HUES64 (cell line): ENCODE results near the gene LIN37.
A peak's percentile ranks its signal among the peaks of the same experiment; 100 is the strongest.

Source experiments
- H3K27ac ChIP-seq: 2 replicates; pipeline ENCODE4 v1.7.0; 2013; ENCODE audit warnings: low read depth, low read length, inconsistent platforms
- H3K27me3 ChIP-seq: 2 replicates; pipeline ENCODE4 v1.6.1; 2013; ENCODE audit warnings: mild to moderate bottlenecking, low read length; ENCODE audit not compliant: insufficient read depth
- H3K36me3 ChIP-seq: 2 replicates; pipeline ENCODE4 v1.6.1; 2013; ENCODE audit warnings: mild to moderate bottlenecking, low read length; ENCODE audit not compliant: insufficient read depth
- H3K4me1 ChIP-seq: 2 replicates; pipeline ENCODE4 v1.6.1; 2013; ENCODE audit warnings: mild to moderate bottlenecking, low read length, moderate library complexity; ENCODE audit not compliant: insufficient read depth
- H3K4me3 ChIP-seq: 2 replicates; pipeline ENCODE4 v1.5.1; 2013; ENCODE audit warnings: mild to moderate bottlenecking, low read length, moderate library complexity
- H3K9ac ChIP-seq: 2 replicates; pipeline ENCODE4 v1.6.1; 2013; ENCODE audit warnings: mild to moderate bottlenecking, low read depth, low read length
- H3K9me3 ChIP-seq: 2 replicates; pipeline ENCODE4 v1.6.1; 2013; ENCODE audit warnings: low read depth, low read length; ENCODE audit not compliant: insufficient read depth
- WGBS: fragments of 150-250, 120-280 bp; methylation state at CpG from one replicate; pipeline ENCODE4 v1.1.7; 2013; ENCODE audit warnings: missing lambda C conversion rate; 5-methylcytosine and 5-hydroxymethylcytosine counted together

Gene LIN37

DNA sequence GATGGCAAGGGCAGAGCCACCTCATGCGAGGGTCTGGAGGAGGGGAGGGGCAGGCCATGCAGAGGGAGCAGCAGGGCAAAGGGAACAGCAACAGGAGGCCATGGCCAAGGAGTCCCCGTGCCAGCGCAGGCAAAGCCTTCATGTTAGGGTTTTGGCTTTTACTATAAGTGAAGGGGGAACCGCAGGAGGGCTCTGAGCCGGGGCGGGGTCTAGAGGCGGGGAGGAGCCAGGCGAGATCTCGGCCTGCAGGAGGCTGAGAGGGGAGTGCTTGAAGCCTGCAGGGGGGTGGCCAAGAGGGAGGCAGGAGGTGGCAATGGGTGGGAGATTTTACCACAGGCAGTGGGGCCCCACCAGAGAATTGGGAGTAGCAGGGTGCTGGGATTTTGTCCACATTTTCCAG, 33.3 kb downstream of the LIN37 start:
- H3K4me1 ChIP-seq: peaks cover 12% of the 10 kb centered on the region
- no peak overlapping the region for H3K9ac ChIP-seq
- H3K27me3 ChIP-seq: peaks cover 11% of the 10 kb centered on the region
- no peaks in the 10 kb centered on the region for H3K9me3 ChIP-seq
- H3K27ac ChIP-seq: no peak overlapping the region
- 27% methylated on average over 9 of the region's 9 CpGs for WGBS
- H3K36me3 ChIP-seq: no peaks in the 10 kb centered on the region
- no peak overlapping the region for H3K4me3 ChIP-seq

DNA sequence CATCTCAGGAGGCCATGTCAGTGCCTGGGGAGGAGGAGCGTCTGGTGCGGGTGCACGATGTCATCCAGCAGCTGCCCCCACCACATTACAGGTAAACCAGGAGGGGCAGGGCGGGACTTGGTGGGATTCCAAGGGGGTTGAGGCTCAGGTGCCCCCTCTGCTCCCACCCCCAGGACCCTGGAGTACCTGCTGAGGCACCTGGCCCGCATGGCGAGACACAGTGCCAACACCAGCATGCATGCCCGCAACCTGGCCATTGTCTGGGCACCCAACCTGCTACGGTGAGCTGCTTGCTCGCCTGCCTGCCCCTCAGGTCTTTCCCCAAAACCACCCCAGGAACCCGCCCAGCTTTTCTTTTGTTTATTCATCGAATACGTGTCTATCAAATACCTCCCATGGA, 34.2 kb downstream of the LIN37 start:
- H3K9ac ChIP-seq: no peak overlapping the region
- H3K27me3 ChIP-seq: peaks cover 5% of the 10 kb centered on the region; the same call in 1 of the 2 replicates
- no peaks in the 10 kb centered on the region for H3K36me3 ChIP-seq
- WGBS: 94% methylated on average over 12 of the region's 12 CpGs
- peaks cover 4% of the 10 kb centered on the region; the same call in 1 of the 2 replicates for H3K4me1 ChIP-seq
- H3K4me3 ChIP-seq: no peak overlapping the region
- no peak overlapping the region for H3K27ac ChIP-seq
- no peaks in the 10 kb centered on the region for H3K9me3 ChIP-seq

DNA sequence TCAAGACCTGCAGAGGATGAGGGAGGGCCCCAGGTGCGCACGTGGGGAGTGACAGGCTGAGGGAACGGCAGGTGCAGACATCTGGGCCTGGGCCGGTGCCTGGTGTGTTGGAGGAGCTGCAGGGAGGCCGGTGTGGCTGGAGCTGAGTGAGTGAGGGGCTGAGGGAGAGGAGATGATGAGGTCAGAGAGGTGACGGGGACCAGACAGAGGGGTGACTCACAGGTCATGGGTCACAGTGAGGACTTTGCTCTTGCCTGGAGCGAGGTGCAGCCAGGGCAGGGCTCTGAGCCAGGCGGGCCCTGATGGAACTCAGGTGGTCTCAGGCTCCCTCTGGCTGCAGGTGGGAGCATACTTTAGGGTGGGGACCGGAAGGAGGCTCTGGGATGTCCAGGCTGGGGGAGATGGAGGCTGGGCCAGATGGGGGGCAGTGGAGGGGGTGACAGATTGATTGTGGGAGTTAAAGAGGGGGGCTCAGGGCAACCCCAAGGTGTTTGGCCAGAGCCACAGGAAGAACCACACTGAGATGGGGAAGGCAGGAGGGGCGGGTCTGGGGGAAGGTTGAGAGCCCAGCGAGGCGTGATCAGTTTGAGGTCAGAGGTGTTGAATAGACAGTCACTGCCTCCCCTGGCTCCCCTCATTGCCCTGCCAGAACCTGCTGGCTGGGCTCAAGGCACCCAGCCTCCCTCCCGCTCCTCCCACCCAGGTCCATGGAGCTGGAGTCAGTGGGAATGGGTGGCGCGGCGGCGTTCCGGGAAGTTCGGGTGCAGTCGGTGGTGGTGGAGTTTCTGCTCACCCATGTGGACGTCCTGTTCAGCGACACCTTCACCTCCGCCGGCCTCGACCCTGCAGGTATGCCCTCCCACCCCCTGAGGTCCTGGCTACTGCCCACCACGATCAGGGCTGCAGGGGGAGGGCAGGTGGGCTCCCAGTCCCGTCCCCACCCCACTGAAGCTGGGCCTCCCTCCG, 35.4 kb downstream of the LIN37 start:
- 45% methylated on average over 28 of the region's 28 CpGs for WGBS
- Histone ChIP-seq H3K4me1 (no peaks in the 10 kb centered on the region), H3K9ac (no peak overlapping the region)

DNA sequence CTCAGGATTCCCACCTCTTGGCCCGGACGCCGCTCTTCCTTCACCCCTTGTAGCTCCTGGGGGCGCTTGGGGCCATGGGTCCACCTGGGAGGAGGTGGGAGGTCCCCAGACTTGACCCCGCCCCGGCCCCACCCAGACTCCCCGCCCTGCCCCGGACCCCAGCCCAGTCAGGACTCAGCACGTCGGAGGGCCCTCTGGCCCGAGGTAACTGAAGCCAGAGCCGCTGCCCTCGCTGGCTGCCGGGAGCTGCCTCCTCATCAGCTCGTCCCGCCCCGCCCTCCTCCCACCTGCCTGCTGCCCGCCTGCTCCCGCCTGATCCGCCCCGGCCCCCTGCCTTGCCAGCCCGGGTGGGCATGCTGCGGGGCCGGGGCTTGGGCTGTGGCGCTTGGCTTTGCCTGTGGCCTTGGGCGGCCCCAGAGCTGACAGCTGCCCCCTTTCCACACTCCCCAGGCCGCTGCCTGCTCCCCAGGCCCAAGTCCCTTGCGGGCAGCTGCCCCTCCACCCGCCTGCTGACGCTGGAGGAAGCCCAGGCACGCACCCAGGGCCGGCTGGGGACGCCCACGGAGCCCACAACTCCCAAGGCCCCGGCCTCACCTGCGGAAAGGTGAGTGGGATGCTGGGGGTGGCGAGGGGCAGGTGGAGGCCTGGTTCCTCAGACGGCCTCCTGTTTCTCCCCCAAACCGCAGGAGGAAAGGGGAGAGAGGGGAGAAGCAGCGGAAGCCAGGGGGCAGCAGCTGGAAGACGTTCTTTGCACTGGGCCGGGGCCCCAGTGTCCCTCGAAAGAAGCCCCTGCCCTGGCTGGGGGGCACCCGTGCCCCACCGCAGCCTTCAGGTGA, 36.3 kb downstream of the LIN37 start:
- Histone ChIP-seq H3K4me1 (no peaks in the 10 kb centered on the region), H3K9ac (peak overlapping the region; percentile 40; the same call in 1 of the 2 replicates), H3K4me3 (peak overlapping the region; percentile 53), H3K27ac (no peak overlapping the region), H3K9me3 (no peaks in the 10 kb centered on the region), H3K27me3 (no peaks in the 10 kb centered on the region), H3K36me3 (no peaks in the 10 kb centered on the region)
- WGBS: 12% methylated on average over 41 of the region's 45 CpGs

More for the DNA sequence above, 35.4 kb downstream of the LIN37 start:
- Histone ChIP-seq H3K9me3 (no peaks in the 10 kb centered on the region), H3K27ac (no peak overlapping the region), H3K4me3 (peak overlapping the region; percentile 53), H3K27me3 (no peaks in the 10 kb centered on the region), H3K36me3 (no peaks in the 10 kb centered on the region)

DNA sequence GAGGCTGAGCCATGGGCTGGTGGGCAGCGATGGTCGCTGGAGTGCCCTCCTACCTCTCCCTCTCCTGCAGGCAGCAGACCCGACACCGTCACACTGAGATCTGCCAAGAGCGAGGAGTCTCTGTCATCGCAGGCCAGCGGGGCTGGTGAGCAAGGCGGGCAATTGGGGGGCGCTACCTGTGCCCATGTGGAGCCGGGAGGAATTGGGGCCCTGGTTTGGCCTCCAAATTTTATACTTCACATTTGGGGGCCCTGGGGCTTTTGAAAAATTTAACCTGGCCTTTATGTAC, 36.9 kb downstream of the LIN37 start:
- no peaks in the 10 kb centered on the region for H3K4me1 ChIP-seq
- peak overlapping the region; percentile 40; the same call in 1 of the 2 replicates for H3K9ac ChIP-seq
- no peaks in the 10 kb centered on the region for H3K27me3 ChIP-seq
- 76% methylated on average over 10 of the region's 10 CpGs for whole genome bisulfite sequencing
- H3K27ac ChIP-seq: no peak overlapping the region
- H3K4me3 ChIP-seq: peak overlapping the region; percentile 48
- no peaks in the 10 kb centered on the region for H3K9me3 ChIP-seq
- H3K36me3 ChIP-seq: no peaks in the 10 kb centered on the region

DNA sequence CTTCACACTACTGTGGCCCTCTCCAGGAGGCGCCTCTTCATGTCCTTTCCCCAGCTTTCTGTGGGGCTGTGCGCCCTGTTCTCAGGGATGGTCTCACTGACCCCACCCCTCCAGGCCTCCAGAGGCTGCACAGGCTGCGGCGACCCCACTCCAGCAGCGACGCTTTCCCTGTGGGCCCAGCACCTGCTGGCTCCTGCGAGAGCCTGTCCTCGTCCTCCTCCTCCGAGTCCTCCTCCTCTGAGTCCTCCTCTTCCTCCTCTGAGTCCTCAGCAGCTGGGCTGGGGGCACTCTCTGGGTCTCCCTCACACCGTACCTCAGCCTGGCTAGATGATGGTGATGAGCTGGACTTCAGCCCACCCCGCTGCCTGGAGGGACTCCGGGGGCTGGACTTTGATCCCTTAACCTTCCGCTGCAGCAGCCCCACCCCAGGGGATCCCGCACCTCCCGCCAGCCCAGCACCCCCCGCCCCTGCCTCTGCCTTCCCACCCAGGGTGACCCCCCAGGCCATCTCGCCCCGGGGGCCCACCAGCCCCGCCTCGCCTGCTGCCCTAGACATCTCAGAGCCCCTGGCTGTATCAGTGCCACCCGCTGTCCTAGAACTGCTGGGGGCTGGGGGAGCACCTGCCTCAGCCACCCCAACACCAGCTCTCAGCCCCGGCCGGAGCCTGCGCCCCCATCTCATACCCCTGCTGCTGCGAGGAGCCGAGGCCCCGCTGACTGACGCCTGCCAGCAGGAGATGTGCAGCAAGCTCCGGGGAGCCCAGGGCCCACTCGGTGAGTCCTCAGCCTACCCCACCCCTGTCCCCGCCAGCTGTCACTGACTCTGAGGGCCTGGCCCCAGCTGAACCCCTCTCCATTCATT, 38.2 kb downstream of the LIN37 start:
- 92% methylated on average over 31 of the region's 31 CpGs for WGBS
- Histone ChIP-seq H3K4me3 (no peak overlapping the region), H3K9me3 (no peaks in the 10 kb centered on the region), H3K27ac (no peak overlapping the region), H3K27me3 (no peaks in the 10 kb centered on the region), H3K9ac (no peak overlapping the region), H3K4me1 (no peaks in the 10 kb centered on the region), H3K36me3 (no peaks in the 10 kb centered on the region)

DNA sequence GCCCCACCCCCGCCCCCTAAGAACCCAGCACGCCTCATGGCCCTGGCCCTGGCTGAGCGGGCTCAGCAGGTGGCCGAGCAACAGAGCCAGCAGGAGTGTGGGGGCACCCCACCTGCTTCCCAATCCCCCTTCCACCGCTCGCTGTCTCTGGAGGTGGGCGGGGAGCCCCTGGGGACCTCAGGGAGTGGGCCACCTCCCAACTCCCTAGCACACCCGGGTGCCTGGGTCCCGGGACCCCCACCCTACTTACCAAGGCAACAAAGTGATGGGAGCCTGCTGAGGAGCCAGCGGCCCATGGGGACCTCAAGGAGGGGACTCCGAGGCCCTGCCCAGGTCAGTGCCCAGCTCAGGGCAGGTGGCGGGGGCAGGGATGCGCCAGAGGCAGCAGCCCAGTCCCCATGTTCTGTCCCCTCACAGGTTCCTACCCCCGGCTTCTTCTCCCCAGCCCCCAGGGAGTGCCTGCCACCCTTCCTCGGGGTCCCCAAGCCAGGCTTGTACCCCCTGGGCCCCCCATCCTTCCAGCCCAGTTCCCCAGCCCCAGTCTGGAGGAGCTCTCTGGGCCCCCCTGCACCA, 38.9 kb downstream of the LIN37 start:
- H3K4me1 ChIP-seq: no peaks in the 10 kb centered on the region
- H3K27me3 ChIP-seq: no peaks in the 10 kb centered on the region
- H3K36me3 ChIP-seq: no peaks in the 10 kb centered on the region
- no peak overlapping the region for H3K9ac ChIP-seq
- no peak overlapping the region for H3K27ac ChIP-seq
- 95% methylated on average over 15 of the region's 15 CpGs for WGBS
- H3K4me3 ChIP-seq: no peak overlapping the region
- no peaks in the 10 kb centered on the region for H3K9me3 ChIP-seq

DNA sequence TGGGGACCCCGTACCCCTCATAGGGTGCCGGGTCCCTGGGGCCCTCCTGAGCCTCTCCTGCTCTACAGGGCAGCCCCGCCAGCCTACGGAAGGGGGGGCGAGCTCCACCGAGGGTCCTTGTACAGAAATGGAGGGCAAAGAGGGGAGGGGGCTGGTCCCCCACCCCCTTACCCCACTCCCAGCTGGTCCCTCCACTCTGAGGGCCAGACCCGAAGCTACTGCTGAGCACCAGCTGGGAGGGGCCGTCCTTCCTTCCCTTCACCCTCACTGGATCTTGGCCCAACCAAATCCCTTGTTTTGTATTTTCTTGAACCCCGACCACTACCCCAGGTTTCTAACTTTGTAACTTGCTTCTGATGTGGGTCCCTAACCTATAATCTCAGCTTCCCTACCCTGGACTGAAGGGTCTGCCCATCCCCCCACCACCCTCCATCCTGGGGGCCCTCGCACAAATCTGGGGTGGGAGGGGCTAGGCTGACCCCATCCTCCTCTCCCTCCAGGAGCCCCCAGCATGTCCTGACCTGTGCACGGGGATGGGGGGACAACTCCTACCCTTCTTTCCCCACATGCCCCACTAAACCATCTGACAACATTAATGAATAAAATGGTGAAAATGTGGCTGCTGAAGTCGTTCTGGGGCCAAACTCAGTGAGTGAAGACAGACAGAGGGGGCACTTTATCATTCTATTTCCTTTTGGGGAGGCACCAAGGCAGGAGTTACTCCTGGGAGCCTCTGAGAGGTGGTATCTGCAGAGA, 40.0 kb downstream of the LIN37 start:
- no peaks in the 10 kb centered on the region; the same call in 1 of the 2 replicates for H3K27me3 ChIP-seq
- H3K4me3 ChIP-seq: no peak overlapping the region
- no peaks in the 10 kb centered on the region for H3K36me3 ChIP-seq
- no peak overlapping the region for H3K27ac ChIP-seq
- no peaks in the 10 kb centered on the region for H3K9me3 ChIP-seq
- WGBS: 83% methylated on average over 10 of the region's 12 CpGs
- no peak overlapping the region for H3K9ac ChIP-seq
- no peaks in the 10 kb centered on the region for H3K4me1 ChIP-seq

DNA sequence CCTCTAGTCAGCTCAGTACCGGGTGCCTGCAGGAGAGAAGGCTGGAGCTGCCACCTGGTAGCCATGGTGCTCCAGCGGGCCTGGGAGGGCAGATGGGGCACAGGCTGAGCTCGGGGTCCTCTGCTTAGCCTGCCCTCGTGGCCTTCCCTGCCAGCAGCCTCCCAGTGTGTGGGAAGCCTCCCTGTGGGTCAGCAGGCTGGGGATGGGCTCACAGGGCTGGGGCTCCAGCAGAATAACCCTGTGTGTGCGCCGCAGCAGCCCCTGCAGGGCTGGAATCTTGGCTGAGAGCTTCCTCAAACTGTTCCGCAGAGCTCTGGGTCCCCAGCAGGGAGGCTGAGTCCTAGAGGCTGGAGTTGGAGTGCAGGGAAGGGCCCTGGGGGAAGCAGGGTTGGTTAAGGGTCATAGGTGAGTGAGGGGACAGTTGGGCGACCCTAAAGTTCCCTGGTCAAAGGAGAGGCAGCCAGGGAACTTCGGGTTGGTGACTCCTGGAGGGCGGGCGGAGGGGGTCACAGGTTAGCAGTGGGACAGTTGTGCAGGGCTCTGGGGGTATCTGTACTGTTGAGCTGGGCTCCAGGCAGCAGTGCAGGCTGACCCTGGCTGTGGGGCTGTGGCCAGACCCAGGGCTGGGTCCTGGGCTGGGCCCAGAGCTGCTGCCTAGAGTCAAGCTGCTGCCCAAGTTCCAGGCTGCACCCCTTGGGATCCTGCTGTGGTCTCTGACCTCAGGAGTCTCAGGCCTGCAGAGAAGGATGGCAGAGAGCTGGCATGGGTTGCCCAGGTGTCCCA, 41.0 kb downstream of the LIN37 start:
- H3K4me3 ChIP-seq: no peak overlapping the region
- H3K9ac ChIP-seq: no peak overlapping the region
- no peak overlapping the region for H3K27ac ChIP-seq
- H3K4me1 ChIP-seq: no peaks in the 10 kb centered on the region
- H3K9me3 ChIP-seq: no peaks in the 10 kb centered on the region
- no peaks in the 10 kb centered on the region; the same call in 1 of the 2 replicates for H3K27me3 ChIP-seq
- 83% methylated on average over 11 of the region's 11 CpGs for WGBS
- no peaks in the 10 kb centered on the region for H3K36me3 ChIP-seq
